Stimulated activated CD4-positive, alpha-beta T cell treated with anti-CD3 and anti-CD28 coated beads, Interleukin-12 subunit alpha, Interleukin-12 subunit beta, amount 100 ng/mL, for 4 hours (primary cell): Measurements from ENCODE around the gene ATP10A.
A peak's percentile ranks its signal among the peaks of the same experiment; 100 is the strongest.

Experiments
- DNase-seq: peaks from one replicate; pipeline ENCODE4 v3.0.0-alpha.2; 2020

ATP10A gene

DNA sequence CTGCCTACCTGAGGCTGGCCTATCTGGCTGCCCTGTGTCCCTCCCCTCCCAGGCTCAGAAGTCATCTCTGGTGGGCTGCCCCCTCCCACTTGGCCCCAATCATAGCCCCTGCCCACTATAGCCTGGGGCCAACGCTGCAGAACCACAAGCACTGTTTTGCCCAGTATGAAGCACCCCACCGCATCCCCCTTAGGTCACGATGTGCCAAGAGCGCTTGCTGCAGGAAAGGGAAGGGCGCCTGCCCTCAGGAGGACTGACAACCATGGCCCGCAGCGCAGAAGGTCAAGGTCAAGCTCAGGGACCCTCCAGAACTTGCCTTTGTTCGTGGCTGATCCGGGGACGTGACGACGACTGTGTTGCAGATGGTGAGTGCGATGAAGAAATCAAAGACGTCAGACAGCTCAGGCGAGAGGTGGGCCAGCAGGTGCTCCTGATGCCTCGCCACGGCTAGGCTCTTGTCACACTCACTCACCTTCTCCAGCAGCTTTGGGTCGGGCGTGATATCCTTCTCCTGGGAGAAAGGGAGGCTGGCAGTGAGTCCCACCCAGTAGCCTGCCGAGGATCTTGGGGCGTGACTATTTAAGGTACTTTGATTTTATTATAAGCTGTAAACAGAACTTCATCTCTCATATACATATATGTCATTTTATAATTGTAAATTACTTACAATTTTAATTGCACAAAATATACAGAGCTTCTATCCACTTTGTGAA is 146.6 kb downstream of the ATP10A start:
- no peak for DNase-seq

DNA sequence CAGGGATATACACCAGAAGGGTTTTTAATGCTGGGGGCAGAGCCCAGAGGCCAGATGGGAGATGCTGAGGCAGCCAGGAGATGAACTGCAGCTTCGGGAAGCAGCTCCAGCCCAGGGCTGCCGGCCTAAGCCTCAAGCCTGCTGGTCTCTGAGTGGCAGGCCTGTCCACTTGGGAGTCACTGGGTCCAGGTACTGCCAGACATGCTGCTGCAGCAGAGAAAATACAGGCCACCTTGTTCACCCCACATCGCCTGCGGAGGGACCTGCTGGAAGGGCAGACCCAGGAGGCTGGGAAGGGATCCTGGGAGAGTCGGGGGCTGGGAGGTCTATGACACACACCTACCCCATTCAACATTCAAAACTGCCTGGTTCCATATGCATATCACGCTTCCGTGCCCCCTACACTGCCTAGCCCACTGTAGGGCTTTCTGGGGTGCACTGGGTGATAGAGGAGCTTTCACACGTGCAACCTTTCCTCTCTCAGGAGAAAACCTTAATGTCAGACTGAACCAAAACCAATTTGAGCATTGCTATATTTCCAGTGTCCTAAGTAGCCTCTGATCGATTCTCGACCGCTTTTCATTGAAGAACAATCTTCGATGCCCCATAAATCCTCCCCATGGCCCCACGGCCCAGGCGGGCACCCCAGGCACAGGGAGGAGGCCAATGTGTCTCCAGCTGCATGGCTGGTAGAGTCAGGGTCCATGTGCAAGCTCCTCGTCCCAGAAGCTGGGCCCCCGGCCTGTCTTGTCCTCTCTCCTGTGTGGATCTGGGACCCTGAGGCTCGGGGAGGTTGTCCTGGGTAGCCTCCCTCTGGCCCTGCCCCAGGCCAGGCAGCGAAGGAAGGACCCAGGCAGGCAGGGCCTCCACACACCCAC is 147.4 kb downstream of the ATP10A start:
- no peak for DNase-seq

DNA sequence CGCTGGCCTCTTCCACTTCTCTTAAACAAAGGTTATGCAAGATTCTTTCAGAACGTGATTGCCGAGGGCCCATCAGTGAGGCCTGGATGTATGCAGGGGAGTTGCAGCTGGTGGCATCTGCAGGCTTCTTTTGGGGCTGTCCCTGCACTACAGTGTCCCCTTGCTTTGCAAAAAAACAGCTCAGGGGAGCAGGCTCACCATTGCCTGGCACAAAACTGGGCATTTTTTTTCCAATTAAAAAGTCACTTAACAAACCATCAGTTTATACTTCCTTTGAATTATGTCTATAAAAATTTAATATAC is 148.6 kb downstream of the ATP10A start:
- DNase-seq: no peak

DNA sequence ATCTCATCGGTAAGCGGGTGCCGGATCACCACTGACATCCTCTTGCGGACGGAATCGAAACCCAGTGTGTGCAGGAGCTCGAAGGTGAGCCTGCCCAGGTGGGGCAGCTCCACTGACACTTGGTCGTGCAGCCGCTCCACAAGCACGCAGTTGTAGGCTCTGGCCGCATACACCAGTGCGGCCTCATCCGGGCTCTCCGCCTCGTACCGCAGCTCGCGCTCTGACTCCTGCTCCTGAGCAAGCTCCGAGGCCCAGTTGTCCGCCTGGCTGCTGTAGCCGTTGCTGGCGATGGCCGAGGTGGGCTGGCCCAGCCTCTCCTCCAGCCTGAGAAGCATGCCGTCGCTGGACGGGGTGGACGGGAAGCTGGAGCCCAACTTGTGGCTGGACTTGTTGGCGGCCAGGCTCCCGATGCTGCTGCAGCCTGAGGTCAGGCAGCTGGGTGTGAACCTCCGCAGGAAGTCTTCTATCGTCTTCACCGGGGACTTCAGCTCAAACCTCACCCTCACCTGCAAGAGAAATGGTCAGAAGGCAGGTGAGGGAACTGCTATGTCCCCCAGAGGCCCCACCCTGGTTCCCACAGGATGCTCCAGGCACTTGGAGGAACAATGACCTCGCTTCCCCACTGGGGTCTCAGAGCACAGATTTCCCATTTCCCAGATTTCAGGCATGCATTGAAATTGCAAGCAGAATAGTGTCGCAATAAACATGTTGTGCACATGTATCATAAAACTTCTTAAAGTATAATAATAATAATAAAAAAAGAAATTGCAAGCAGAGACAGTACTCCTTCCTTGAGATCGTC is 149.2 kb downstream of the ATP10A start:
- no peak for DNase-seq

DNA sequence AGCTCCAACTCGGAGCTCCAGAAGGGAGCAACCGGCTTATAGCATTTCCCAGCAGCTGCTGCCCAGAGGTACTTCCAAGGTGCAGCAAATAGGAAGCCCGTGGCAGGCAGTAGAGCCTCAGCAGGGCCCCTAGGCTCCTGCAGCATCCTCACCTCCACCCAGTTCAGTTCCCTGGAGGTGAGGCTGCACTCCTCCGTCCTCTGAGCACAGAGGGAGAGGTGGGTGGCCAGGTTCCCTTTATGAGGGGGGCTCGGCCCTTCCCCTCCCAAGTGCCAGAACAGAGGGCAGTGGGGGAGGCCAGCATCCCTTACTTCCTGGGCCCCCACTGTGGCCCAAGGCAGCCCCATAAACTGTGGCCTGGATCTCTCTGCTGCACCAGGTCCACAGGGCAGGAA is 150.2 kb downstream of the ATP10A start:
- no peak for DNase-seq

DNA sequence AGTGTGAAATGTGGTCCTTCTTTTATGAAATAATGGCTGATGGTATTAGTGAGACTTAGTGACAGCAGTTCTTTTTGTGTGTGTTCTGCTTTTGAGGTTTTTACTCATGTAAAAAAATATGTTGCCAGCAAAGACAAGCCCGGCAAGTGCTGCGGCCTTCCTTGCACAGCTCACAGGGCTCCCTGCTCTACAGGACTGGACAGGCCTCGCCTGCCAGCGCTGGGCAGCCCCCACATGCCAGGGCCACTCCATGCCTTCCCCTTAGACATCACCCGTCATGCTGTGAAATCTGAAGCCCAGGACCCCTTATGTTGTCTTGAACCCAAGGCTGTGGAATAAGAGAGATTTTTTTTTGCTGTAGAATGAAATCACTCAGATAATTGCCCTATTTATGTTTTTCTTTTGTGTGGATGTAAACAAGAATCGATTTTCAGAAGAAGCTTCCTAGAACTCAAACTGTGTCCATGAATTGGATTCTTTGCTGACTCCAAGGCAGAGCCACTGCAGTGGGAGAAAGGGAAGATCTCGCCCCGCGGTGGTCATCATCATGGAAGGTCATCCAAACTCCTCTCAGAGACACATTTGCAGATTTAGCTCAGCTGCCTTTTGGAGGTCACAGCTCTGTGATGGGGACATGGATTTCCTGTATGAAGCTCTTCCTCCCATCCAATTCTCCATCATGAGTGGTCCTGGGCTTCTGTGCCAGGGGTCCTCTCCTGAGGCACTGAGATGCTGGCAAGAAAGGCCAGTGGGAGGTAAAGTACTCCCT is 150.8 kb downstream of the ATP10A start:
- DNase-seq: no peak

DNA sequence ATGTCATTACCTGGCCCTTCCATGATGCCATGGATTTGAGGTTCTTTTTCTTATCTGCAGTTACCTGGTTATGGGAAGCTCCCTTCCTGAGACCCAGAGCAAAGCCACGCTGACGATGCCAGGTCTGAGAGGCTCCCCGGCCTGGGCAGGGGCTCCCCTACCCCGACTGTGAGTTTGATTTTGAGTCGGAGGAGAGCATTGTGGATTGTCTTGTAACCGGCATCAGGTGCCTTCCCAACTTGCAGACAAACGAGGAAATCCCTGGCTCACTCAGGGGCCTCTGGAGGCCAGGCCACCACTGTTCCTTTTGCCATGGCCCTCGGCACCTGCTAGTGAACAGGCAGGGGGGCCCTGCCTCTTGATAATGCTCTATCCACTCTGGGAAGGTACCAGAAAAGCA is 151.4 kb downstream of the ATP10A start:
- no peak for DNase-seq

DNA sequence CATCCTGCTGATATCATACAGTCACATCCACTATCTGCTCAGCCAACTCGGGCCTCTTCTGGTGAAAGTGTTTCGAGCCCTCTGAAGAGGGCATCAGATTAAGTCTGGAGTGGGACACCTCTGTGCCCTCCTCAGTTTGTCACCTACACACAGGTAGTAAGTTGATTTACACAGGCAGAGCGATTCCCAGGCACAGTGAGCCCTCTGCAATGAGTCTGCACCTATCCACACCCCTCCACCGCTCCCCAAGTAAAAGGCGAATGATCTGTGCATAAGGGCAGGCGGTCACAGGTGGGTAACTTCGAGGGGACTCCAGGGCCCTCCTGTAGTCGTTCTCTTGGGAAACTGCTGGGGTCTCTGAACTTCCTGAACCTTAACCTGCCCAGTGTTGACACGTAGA is 152.0 kb downstream of the ATP10A start:
- DNase-seq: no peak

DNA sequence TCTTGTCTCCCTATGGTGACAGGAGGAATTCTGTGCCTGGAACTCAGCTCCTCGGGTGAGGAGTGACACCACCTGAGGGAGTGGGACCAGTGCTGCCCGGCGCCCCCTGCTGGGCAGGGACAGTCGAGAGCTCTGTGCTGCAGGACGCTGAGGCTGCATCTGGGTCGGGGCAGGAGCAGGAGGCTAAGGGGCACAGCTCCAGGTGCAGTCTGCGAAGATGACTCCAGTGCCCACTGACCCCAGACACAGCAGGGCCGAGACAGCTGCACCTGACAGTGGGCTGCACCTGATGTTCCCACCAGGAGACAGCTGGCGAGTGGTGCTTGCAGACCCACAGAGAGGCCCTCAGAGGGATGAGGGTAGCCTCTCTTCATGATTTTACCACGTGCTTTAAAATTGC is 152.9 kb downstream of the ATP10A start:
- peak; percentile 55 for DNase-seq

DNA sequence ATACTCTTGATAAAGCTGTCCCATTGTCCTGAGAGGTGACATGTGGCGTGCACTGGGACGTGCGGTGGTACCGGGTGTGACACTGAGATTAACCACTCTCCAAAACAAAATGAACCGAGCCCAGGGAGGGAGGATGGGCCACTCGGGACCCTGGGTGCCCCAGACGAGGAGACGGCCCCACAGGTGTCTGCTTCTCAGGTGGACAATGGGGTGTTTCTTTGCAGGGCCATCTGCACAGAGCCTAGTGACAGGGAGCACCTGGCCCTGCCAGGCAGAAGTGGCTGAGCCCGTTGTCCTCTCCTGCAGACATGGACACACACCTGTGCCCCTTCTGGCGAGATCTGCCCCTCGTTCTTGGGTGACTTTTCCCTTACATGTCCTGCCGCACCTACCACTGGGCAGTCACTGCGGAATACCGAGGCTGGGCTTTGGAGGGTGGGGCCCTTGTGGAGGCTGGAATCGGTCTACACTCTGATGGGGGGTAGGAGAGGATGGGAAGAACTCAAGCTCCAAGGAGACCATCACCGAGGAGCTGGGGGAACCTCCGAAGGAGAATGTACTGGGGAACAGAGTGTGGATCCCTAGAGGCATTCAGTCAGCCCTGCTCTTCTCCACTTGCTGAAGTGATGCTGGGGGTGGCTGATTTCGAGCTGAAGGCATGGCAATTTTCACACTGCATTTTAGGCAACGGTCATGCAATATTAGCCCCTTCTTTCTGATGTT is 153.5 kb downstream of the ATP10A start:
- no peak for DNase-seq

DNA sequence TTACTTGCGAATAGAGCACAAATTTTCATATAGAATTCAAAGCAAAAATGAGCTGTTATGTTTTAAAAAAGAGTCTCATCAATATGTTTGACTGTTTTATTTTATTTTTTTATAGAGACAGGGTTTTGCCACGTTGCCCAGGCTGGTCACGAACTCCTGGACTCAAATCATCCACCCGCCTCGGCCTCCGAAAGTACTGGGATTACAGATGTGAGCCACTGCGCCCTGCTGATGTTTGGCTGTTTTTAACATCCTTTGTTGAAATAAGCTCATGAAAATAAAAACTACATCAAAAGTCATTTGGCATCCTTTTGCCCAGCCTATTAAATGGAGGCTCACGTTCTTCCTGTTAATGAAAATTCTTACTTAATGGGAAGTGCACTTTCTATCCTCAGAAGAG is 154.7 kb downstream of the ATP10A start:
- no peak for DNase-seq

DNA sequence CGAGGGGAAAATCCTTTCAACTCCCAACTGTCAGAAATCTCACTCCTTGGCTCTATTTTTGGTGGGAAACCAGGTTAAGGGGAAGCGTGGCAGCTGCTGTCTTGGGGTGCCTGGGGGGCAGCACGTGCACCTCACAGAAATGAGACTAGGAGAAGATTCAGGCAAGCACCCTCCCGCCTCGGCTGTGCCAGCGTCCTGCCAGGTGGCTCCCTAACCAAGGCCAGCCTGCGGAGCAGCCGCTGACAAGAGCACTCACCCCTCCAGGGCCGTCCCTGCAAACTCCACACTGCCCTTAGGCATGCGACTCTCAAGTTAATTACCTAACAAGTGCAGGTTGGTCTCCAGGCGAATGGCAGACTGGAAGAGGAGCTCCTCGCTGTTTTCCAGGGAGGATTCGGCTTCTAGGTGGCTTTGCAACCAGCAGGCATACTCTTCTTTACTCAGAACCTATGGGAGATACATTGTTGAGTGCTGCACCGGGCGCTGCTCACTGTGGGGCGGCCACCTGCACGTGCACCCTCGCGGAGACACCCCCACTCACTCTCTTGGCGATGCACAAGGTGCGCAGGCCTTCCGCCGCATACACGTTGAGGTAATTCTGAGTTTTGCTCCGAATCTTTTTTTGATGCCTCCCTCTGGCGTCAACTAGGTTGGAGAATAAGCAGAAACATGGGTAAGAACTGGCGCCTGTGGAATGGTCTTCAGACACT is 155.3 kb downstream of the ATP10A start:
- no peak for DNase-seq

DNA sequence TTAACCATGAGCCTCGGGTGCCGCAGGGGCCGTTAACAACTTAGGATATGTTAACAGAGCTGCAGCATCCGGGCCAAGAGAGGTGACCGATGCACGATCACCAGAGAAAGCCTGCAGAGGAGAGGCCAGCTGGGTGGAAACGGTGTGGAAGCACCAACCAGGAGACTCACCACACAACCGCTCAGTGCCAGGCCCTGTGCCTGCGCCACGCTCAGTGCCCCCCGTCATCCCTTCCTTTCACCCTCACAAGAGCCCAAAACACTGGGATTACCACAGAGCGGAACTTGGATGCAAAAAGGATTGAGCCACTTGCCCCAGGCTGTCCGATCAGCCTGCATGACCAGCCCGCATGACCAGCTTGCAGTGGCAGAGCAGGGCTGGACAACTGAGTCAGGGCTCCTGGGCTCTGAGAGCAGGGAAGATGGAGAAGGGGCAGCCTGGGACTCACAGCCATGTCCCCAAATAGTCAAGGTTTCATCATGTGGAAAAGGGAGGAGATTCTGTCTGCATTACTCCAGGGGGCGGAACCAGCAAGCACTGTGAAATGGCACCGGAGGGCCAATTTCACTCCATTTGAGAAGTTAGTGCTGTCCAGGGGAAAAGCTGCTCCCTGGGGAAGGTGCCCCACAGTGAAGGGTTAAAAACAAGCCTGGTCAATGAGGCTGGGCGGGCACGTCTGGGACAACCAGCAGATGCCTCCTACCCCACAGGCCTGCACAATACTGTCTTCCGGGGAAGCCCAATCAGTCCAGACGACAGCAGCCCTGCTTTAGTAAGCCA is 156.8 kb downstream of the ATP10A start:
- no peak for DNase-seq

DNA sequence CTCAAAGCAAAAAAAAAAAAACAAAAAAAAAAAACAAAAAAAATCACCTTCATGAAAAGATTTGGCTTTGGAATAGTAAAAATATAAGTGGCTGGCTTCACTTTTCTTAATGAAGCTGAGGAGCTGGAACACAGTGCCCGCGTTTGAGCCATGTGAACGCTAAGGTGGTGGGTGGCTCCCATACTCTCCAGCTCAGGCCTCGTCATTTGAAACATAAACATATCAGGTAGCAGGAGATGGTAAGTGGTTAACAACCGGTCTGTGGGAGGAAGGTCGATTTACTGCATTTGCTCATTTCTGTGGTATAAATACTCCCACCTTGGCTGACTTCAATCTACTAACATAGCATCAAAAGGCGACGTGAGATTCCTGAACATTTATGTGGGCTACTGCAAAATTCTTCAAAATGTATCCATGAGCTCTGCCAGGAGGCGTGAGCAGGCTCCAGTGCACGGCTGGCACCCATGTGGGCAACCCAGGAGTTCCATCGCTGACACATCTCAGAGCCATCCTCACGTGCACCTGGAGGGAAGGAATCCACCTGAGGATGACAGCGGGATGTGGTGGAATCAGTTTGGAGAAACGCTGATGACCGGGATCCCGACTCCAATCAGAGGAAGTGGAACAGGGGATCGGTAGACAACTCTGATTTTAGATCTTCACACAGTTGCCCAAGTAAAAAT is 157.6 kb downstream of the ATP10A start:
- DNase-seq: no peak

DNA sequence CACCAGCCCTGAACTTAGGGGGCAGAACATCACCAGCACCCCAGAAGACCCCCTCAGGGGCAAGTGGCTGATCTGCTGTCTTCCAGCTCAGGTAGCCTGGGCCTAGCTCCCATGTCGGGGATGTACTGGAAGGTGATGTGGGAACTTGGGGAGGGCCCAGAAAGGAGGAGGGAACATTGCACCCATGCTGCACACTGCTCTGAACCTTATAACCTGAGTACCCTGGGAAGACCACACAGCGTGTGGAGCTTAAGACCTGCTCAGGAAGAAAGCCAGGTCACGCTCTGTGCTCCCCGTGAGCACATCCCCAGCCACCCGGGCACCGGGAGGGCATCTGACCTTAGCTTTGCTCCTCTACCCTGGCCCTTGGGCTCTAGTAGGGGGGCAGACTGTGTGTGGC is 159.4 kb downstream of the ATP10A start:
- DNase-seq: no peak

DNA sequence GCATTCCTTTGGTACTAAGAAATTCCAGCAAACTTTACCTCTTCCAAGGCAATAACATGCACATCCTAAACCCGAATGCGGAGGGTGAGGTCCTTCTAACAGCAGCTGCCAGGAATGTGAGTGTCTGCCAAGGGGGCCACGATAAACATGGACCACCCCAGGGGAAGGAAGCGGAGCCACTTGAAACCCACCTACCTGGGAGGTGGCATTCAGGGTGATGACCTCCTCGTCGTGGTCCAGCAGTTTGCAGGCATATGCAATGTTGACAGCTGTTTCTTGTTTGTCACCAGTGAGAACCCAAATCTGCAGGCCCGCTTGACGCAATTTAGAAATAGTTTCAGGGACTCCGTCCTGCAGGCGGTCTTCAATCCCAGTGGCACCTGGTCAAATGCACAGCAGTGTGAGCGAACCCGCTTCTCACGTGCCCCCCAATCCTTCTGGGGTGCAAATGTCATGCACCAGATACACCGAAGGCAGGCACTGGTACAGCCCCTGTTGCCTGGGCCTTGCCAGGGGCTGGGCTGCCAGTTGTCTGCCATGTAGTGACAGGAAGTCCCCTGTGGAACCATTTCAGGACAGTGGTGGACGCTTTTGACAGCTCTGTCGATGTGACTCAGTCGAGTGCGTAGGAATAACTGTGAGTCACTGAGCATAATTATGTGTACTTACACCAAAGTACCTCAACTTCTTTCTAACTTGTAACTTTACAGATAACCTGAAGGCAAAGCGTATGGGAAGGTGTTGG is 161.2 kb downstream of the ATP10A start:
- DNase-seq: no peak

DNA sequence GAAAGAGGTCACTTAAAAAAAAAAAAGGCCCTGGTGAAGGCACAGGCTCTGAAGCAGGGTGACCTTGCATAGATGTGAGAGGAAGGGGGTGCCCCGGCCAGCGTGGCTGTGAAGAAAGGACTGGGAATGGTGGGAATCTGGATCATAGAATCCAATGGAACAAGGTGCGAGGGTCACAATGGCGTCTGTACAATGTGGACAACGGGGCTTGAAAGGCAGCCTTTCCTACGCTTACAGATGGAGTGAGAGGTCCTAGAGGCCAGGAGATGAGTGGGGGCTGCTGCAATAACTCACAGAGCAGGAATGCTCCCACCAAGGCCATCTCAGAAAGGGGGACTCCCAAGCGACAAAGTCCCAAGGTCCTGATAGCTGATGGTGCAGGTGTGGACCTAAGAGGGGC is 162.2 kb downstream of the ATP10A start:
- DNase-seq: no peak

DNA sequence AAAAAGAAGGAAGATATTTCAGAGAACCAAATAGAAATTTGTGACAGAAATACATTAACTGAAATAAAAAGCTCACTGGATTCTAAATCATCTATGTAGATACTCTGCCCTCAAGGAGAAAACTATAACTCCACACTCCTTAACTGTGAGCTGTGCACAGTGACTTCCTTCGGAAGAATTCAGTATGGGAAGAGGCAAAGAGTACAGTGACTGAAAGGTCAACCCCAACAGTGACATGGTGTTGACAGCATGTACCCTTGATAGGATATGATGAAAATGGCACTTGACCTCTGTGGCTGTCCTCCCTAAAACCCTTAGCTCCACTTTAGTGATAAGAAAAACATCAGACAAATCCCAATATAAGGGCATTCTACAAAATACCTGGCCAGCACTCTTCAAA is 165.5 kb downstream of the ATP10A start:
- DNase-seq: no peak
